Medulla oblongata (tissue), 1 donor: ENCODE measurements around the gene EVC2.

Source experiments
- DNase-seq: peaks from one replicate; pipeline ENCODE4 v3.0.0-alpha.2; 2015; ENCODE audit errors: extremely low spot score

The EVC2 gene

DNA sequence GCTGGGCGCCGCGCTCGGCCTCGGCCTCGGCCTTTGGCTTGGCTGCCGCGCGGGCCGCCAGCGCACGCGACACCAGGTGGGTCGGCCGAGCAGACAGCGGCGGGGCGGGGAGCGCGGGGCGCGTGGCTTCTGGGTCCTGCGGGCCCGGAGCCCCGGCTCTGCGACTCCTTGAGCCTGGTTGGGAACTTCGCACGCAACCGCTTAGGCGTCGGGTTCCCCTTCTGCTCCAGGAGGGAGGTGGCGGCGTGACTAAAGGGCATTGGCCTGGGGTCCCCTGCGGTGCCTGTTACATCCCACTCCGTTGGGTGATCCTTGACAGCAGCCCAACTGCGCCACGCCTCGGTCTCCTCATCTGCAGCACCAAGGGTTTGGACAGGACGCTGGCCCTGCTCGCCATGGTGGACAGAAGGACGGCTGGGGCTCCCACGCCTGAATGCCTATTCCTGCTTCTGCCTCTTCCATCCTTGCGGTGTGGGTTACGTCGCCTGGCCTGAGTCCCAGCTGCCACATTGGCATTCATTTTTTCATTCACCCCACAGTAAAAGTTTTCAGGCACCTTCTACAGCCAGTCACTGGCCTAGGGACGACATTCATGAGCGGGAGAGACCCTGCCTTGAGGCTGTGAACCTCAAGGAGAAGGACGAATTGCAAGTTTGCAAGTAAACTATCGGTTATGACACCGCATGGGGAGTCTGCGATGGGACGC, 3.3 kb upstream of the EVC2 start:
- DNase-seq = no peak

DNA sequence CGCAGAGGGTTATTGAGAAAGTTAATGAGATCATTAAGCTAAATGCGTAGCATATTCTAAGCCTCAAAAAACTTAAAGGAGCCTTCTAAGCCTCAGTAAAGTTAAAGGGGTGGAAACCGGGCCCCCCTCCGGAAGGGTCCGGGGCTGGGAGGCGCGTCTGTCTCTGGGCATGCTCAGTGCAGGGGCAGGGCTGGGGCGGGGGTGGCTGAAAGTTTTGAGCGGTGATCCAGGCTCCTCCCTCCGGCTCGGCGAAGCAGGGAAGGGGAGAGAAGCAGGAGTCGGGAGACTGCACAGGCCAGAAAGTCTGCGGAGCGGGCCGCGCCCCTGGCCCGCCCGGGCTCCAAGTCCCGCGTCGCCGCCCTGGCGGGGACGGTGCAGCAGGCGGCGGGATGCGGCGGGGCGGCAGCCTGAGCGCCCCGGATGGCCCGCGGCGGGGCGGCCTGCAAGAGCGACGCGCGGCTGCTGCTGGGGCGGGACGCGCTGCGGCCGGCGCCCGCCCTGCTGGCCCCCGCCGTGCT, 2.7 kb upstream of the EVC2 start, which contains the start of gene EVC:
Gene EVC (plus strand): TSS at position 241 of the 518 bp plus-strand sequence. CDS start 180 bp downstream, at position 421.
- DNase-seq = peak; percentile 57

DNA sequence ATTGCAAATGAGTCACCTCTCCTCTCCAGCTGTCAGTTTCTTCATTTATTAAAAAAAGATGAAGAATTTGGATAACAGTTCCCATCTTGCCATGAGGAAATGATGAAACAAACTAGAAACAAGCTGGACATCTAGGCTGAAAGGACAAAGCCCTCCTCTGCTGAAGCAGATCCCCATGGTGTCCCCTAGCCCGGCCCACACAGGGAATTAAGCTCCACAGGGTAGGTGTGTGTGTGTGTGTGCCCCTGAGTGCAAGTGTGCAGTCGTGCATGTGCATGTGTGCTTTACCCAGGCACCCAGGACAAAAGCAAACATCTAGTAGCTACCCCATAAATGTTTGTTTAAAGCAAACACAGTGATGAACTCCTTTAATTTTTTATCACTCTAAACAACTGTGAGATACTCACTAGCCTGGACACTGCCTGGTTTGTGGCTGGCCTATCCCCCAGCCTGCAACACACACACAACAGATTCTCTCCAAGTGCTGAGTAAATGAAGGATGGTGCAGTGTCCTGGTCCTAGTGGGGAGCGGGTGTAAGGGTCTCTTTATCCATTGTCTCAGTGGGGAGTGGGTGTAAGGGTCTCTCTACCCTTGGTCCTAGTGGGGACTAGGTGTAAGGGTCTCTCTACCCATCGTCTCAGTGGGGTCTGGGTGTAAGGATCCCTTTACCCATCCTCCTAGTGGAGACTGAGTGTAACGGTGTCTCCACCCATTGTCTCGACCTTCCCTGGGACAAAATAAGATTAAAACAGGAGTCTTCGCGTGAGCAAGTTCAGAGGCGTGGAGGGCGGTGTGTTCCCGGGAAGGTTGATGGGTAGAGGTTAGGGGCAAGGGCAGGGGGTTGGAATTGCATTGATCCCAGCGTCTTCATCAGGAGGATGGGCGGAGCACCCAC, 2.0 kb upstream of the EVC2 start:
- no peak for DNase-seq

DNA sequence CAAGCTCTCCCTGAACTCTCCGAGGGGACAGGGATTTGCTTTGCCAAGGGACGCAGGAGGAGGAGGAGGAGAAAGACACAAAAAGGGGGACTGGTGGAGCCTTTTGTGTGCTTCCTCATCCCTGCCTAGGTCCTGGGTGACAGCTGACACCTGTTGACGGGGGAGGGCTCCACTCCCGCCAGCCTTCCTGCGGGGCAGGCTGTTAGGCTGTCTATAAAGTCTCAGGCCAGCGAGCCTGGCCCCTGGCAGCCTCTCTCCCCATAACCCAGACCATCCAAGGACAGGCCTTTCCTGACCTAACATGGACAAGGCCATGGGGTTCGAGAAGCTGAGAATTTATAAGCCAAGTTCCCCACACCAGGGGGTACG, 832 bp upstream of the EVC2 start:
- DNase-seq = no peak

DNA sequence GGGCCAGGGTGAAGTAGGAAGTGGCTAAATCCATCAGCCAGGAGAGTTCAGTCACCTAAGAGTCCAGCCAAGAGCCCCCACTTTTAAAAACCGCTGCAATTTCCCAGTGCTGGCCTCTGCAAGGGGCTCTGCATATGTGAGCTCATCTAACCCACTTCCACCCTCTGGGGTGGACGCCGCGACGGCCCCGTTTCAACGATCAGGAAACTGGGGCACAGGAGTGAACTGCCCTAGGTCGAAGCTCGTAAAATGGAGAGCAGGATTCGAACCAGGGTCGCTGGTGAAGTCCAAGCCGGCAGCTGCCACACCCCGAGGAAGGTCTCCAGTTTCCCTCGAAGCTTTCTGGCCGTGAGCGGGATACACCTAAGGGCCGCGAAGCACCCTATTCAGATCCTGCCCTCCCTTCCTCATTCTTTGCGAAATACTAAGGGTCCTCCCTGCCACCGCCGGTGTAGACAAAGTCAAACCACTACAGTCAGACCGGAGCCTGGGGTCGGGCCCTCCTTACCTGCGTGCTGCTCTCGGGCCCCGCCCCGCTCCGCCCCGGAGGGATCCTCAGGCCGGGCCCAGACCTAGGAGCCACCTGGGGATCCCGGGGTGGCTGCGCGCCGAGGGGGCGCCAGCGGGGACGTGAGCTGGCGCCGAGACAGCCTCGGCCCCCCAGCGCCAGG, 446 bp downstream of the EVC2 start:
- no peak for DNase-seq

DNA sequence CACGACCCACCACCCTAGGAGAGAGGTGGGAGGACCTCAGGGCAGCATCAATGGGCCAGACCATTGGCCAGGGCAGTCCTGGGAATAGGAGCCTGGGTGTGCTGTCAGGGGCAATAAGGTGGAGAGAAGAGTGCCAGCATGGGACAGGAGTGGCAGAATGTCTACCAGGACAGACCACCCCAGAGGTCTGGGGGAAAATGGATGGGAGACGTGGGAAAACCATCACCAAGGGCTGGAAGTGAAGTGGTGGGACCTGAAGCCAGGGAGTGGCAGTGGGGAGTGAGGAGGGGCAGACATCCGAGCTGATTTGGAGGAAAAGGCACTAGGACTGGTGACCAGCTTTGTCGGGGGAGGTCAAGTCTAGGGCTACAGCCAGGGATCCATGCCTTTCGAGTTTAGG, 993 bp downstream of the EVC2 start:
- DNase-seq = no peak

DNA sequence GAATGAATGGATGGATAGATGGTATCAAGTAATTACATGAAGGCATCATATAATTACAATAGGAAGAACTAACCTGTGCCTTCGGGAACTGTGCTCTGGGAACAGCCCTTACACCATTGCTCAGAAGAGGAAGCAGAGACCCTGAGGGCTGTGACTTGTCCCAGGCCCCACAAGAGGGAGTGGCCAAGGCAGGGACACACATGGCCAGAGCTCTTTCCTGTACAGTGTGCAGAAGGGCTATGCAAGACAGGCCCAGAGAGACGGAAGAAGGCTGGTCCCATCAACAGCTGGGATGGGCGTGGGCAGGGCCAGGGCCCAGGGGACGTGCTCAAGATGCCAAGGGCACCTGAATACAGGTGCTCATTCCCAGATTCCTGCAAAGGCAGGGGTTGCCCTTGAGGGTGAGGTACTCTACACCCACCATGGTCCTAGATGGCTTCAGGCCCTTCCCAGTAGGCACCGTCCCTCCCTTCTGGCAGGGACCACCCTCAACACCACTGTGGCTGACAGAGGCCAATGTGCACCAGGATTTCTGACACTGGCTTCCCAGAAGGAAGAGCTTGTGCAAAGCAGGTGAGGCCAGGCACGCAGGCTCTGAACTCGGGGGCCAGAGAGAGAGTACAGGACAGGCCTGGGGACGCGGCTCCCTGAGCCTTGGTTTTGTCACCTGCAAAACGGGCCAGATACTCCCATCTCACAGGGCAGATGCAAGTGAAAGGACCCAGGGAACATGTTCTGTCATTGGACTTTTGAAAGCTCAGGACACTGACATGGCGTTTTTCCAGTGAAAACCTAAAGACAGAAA, 1.7 kb downstream of the EVC2 start:
- DNase-seq = no peak

DNA sequence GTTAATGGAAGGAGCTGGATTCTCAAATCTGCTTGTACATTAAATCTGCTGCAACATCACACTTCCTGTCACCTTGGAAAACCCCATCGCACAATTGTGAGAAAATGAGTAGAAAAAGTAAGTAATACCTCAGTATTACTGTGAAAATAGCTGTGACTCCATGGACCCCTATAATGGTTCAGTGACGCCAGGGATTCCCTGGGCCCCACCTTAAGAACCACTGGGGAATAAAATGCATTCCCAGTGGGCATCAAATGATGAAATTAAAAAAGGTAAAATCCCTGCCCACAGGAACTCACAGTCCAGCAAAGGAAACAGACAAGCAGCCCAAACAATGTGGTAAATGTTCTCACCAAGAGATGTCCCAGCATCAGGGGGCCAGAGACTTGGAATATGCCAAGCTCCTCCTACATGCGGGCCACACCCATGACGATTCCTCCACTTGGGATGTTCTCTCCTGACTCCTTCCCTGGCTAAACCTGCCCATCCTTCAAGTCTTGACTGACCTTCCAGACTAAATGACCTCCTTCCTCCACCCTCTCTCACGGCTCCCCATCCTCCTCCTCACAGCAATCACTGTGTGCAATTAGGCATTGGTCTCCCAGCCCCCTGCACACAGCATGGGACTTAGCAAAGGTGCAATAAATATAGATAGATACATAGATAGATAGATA, 2.6 kb downstream of the EVC2 start:
- no peak for DNase-seq

DNA sequence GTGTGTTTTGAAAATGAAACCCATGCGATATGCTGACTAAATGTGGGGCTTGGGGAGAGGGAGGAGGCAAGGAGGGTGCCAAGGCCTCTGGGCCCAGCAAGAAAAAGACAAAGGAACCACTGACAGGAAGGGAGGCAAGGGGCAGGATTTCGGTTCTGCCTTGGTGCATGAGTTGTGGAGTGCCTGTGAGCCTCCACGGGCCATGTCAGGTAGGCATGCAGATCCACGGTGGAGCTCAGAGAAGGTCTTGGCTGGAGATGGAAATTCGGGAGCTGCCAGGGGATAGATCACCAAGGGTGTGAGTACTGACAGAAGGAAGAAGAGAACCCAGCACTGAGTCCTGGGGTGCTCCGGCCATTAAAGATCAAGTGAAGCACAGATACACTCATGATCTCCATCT, 4.1 kb downstream of the EVC2 start:
- DNase-seq = no peak

DNA sequence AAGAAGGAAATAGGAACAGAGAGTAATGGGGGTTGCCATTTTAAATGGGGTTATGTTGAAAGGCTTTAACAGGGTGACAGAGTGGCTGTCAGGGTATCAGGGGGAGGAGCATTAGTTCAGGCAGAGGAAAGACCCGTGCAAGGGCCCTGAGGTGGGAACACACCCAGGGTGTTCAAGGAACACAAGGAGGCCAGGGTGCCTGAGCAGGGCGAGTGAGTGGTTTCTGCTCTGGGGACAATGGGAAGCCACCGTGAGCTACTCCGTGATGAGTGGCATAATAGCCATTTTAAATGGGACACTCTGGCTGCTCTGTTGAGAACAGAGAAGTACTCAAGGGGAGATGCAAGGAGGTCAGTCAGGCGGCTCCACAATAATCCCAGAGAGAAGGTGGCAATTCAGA, 4.5 kb downstream of the EVC2 start:
- no peak for DNase-seq

DNA sequence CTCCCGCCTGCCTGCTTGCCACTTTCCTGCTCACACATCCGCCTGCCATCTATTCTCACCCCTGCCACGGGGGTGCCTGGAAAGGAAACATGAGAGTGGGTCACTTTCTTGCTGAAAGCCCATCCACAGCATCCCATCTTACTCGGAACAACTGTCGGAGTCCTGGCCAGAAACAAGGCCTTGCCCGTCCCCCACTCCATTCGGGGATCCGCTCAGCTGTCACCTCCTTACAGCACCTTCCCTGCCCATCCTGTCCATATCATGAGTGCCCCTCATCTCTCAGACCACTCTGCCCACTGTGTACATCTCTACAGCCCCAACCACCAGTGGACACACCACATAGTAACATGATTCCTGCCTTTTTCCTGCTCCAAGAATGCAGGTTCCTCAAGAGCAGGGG, 6.4 kb downstream of the EVC2 start:
- DNase-seq = no peak

DNA sequence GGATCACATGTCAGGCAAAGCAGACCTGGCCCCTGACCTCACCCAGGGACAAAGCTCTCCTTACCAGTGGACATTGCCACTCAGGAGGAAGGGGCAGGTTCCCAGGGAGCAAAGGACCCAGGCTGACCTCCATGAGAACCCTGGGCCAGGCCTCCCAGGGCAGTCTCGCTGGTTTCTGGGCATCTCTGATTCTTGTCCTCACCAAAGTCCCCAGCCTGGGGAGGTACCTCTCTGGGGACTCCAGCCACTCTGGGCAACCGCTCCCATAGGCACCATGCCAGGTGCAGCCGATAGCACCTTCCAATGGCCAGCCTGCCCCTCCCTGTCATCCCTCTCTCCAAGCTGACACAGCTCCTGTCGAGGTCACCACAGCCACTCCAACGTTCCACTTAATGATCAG, 7.9 kb downstream of the EVC2 start:
- DNase-seq = no peak

DNA sequence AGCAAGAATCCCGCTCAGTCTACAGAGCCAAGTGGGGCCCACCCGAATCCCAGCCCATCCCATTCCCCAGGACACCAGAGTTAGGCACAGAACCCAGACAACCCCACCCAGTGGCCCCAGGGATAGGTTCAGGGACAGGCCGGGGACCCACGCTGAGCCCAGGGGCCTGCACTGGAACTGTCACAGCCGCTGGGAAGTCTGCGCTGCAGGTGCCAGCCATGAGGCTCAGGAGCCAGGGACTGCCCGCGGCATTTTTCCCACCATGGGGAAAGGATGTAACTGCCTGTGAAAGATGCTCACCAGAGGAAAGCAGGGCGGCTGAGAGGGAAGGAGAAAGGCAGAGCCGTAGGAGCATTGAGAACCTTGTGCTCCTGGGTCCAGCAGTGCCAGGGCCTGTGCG, 12.0 kb downstream of the EVC2 start:
- no peak for DNase-seq

DNA sequence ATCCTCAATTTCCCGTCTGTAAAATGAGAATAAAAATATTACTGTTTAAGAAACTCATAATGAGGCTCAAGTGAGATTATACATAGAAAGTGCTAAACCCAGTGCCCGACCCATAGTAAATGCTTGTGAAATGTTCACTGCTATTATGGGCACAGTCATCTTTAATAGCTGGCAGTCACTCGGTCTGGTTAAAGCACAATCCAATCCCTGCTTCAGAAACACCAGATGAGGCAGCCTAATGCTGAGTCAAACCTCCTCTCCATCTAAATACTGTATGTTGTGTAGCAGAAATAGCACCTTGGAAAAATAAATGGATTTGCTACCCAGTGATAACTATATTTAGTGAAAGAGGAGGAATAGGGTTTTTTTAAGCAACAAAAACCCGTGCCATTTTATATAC, 14.5 kb downstream of the EVC2 start:
- no peak for DNase-seq

DNA sequence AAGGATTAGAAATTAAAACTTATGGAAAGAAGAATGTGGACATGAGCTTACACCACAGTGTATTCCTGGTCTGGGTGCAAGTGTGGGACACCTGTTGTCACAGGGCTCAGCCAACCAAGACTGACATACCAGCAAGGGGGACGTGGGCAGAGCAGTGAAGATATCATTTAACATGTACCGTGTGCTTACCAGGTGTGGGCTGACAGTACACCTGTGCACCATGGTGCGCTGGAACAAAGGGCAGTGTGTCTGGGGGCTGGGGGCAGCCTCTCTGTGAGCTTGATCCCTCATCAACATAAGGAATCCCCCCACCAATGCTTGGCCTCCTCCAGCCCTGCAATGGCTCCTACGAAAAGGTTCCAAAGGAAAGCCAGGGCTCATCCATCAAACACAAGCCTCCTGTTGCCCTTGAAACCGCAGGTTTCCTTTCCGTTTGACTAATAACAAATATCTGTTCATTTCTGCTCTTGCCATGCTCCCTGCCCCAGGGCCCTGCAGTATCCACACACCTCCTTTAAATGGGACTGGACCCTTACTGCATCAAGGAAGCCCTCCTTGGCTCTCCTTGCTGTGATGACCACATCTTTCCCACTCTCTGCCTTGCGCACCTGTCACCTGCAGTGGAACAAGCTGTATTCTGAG, 16.7 kb downstream of the EVC2 start:
- DNase-seq = no peak

DNA sequence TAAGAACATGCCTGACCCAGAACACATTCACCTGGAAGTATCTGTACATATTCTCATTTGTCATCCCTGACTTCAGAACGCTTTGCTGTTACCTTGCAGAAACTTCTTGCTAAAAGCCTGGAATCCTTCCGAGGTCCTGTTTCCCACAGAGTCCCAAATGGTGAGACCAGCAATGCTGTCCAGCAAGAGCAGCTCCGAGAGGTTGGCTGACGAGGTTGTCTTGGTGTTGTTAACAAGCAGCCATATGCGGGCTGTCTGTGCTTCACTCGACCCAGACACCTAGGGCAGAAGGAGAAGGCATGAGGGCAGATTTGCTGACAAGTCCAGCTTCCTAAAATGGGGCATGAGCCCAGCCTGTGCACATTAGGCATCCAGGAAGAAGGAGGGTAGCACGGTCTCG, 19.3 kb downstream of the EVC2 start:
- DNase-seq = no peak

DNA sequence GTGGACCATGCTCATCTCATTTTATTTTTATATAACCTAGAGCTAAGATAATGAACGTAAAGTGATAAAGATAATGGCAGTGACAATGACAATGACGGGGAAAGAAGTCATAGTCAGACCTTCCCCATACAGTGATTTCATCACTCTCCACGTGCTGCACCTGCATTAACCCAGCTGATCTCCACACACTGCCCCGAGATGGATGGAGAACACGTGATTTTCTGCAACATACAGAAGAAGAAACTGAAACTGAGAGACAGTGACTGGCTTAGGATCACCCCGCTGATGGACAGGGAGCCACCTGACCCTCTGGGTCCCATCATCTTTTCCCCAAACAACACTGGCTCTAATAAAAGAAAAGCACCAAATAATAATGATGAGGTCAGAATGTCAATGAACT, 22.0 kb downstream of the EVC2 start:
- DNase-seq = no peak

DNA sequence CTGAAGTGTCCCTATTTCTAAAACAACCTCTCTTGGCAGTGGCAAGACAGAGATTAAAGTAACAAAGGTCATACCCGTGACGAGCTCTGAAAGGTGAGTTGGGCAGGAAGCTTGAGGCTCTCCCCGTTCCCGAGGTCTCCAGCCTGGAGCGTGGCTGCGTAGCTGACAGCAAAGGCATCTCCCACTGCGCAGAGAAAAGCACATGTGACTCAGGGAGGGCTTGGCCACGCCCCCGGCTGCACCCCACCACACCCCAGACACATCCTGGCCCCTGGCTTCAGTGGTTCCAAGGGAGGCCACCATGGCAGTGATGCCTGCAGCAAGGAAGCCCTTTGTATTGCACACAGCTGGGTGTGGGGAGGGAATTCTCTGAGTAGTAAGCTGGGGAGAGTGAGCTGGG, 23.1 kb downstream of the EVC2 start:
- DNase-seq = no peak

DNA sequence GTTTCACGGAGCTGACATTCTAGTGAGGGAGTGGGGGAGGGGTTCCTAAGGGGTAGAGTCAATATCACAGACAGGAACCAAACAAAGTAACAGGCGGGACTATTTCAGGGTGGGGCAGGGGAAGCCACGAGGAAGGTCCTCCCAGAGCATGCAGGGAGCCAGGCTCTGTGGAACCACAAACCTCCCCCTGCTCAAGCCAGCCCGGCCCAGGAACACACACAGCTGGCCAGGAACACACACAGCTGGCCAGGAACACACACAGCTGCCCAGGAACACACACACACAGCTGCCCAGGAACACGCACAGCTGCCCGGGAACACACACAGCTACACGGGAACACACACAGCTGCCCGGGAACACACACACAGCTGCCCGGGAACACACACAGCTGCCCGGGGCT, 24.8 kb downstream of the EVC2 start:
- DNase-seq = no peak

DNA sequence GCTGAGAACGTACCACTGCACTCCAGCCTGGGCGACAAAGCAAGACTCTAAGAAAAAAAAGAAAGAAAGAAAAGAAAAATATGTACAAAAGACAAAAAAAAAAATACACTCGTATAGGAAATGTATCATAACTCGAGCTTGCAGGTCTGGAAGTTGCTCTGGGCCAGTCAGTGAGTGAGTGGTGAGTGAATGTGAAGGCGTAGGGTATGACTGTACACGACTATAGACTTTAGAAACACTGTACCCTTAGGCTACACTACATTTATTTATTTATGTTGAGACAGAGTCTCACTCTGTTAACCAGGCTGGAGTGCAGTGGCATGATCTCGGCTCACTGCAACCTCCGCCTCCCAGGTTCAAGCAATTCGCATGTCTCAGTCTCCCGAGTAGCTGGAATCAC, 29.4 kb downstream of the EVC2 start:
- DNase-seq = no peak

DNA sequence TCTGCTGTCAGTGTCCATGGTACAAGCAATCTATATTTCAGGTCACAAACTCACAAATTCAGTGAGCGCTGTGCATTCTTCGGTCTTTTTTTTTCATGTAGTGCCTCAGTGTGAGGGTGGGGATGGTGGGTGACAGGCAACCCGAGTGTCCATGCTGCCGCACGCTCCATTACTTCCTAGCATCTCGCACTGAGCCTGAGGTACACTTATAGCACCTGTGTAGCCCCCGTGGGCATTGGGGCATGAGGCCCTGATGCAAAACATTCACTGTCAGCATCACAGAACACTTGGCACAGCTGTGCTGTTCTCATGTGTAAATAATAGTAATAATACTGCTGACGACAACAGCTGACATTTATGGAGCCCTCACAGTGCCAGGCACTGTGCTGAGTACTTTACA, 31.6 kb downstream of the EVC2 start:
- no peak for DNase-seq
